ENCODE results near the gene CAMK2B. TPM values are rescaled to one million over a fixed set of nuclear protein-coding genes. Genes with fewer than 3 reads are reported as not detected.

CAMK2B gene
- total RNA-seq (not detected), polyA plus RNA-seq (not detected)

DNA sequence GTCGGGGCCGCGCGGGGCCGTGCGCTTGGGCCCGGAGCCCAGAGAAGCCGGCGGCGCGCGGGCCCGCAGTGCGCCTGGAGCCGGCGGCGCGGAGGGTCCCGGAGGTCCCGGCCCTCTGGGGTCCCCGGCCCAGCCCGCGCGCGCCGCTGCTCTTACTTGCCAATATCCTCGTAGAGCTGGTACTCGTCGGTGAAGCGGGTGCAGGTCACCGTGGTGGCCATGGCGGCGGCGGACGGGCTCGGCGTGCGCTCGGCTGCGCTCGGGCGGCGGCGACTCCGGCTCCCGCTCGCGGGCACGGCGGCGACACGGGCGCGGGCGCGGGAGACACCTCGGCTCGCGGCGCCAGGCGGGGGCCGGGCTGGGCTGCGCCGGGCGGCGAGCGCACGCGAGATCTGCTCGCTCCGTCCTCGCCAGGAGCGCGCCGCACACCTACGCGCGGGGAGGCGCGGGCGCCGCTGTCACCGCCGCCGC is at the start of gene CAMK2B:
CAMK2B (minus strand) TSS at position 394 of the 471 bp plus-strand sequence; CDS start at position 221, 173 bp downstream.
- peaks cover 2 to 11% (median 5%) of the 10 kb centered on the region in 4 donors for H3K4me1 Mint-ChIP-seq
- Histone ChIP-seq H3K4me3 (ENCODE audit: low read length in 2 of 2) (no peak within 1 kb of the TSS), H3K27me3 (ENCODE audit: insufficient read depth, low read length) (peaks cover 6% of the 10 kb centered on the region), H3K4me1 (ENCODE audit: insufficient read depth, low read length) (no peaks in the 10 kb centered on the region), H3K36me3 (ENCODE audit: insufficient read depth, low read length) (no peaks in the 10 kb centered on the region), H3K27ac (ENCODE audit: low read depth, low read length) (no peak within 1 kb of the TSS), H3K9me3 (ENCODE audit: control insufficient read depth in 1 of 2, low read length in 2 of 2) (no peaks in the 10 kb centered on the region)
- H3K36me3 Mint-ChIP-seq = no peaks in the 10 kb centered on the region
- H3K27ac Mint-ChIP-seq = no peak within 1 kb of the TSS
- DNase-seq = no peak
- H3K27me3 Mint-ChIP-seq = peaks cover 20 to 32% of the 10 kb centered on the region in 2 donors
- peaks cover 0 to 5% (median 0%) of the 10 kb centered on the region in 8 donors for H3K9me3 Mint-ChIP-seq
- peak within 1 kb of the TSS; percentile 47 to 88 (median 72) for H3K4me3 Mint-ChIP-seq
- ChIA-PET CTCF (ENCODE audit: partially characterized antibody) (no interaction called here), POLR2A (ENCODE audit: partially characterized antibody) (no interaction called here)
- intact Hi-C loops (cut with micrococcal nuclease) = no loop called here

GRCh38 chr7:44374007-44374763 is 48.8 kb upstream of the CAMK2B start:
- ChIA-PET POLR2A (ENCODE audit: partially characterized antibody) (no interaction called here), CTCF (ENCODE audit: partially characterized antibody) (no interaction called here)
- Mint-ChIP-seq H3K27me3 (peaks cover 0 to 2% of the 10 kb centered on the region in 2 donors), H3K36me3 (no peaks in the 10 kb centered on the region), H3K9me3 (peaks cover 0 to 11% (median 5%) of the 10 kb centered on the region in 8 donors), H3K4me1 (peaks cover 0 to 15% (median 10%) of the 10 kb centered on the region in 4 donors), H3K4me3 (no peak overlapping the region), H3K27ac (no peak overlapping the region)
- H3K4me3 ChIP-seq (ENCODE audit: low read length in 2 of 2) = no peak overlapping the region
- no peaks in the 10 kb centered on the region for H3K9me3 ChIP-seq (ENCODE audit: control insufficient read depth in 1 of 2, low read length in 2 of 2)
- no peak for DNase-seq
- H3K4me1 ChIP-seq (ENCODE audit: insufficient read depth, low read length) = no peaks in the 10 kb centered on the region
- H3K36me3 ChIP-seq (ENCODE audit: insufficient read depth, low read length) = no peaks in the 10 kb centered on the region
- H3K27me3 ChIP-seq (ENCODE audit: insufficient read depth, low read length) = no peaks in the 10 kb centered on the region
- intact Hi-C loops (cut with micrococcal nuclease) = no loop called here
- H3K27ac ChIP-seq (ENCODE audit: low read depth, low read length) = no peak overlapping the region

DNA sequence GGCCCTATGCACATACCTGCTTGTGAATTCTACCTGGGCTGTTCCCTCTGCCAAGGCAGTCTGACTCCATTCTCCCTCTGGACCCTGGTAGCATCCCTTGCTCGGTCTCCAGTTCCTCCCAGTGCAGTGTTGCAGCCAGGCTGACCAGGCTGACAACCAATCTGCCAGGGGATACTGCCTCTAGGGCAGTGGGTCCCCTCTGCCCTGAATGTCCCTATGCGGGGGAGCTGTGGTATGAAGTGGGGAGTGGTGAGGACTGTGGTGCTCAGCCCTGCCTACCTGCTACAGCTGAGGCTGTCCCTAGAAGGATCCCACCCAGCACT is 48.0 kb upstream of the CAMK2B start:
- ChIA-PET POLR2A (ENCODE audit: partially characterized antibody) (no interaction called here), CTCF (ENCODE audit: partially characterized antibody) (no interaction called here)
- Histone ChIP-seq H3K27ac (ENCODE audit: low read depth, low read length) (no peak overlapping the region), H3K4me1 (ENCODE audit: insufficient read depth, low read length) (no peaks in the 10 kb centered on the region), H3K27me3 (ENCODE audit: insufficient read depth, low read length) (no peaks in the 10 kb centered on the region), H3K4me3 (ENCODE audit: low read length in 2 of 2) (no peak overlapping the region), H3K9me3 (ENCODE audit: control insufficient read depth in 1 of 2, low read length in 2 of 2) (no peaks in the 10 kb centered on the region), H3K36me3 (ENCODE audit: insufficient read depth, low read length) (no peaks in the 10 kb centered on the region)
- Mint-ChIP-seq H3K4me1 (peaks cover 0 to 13% (median 12%) of the 10 kb centered on the region in 4 donors), H3K27me3 (peaks cover 0 to 2% of the 10 kb centered on the region in 2 donors), H3K36me3 (no peaks in the 10 kb centered on the region), H3K27ac (peak overlapping the region in 1 of 7 donors; percentile 32), H3K9me3 (peaks cover 0 to 16% (median 7%) of the 10 kb centered on the region in 8 donors), H3K4me3 (no peak overlapping the region)
- DNase-seq = no peak
- intact Hi-C loops (cut with micrococcal nuclease) = loop anchor here (1.0 kb wide), 1 partner anchor 14 kb away; no protein-coding TSS in a partner anchor

DNA sequence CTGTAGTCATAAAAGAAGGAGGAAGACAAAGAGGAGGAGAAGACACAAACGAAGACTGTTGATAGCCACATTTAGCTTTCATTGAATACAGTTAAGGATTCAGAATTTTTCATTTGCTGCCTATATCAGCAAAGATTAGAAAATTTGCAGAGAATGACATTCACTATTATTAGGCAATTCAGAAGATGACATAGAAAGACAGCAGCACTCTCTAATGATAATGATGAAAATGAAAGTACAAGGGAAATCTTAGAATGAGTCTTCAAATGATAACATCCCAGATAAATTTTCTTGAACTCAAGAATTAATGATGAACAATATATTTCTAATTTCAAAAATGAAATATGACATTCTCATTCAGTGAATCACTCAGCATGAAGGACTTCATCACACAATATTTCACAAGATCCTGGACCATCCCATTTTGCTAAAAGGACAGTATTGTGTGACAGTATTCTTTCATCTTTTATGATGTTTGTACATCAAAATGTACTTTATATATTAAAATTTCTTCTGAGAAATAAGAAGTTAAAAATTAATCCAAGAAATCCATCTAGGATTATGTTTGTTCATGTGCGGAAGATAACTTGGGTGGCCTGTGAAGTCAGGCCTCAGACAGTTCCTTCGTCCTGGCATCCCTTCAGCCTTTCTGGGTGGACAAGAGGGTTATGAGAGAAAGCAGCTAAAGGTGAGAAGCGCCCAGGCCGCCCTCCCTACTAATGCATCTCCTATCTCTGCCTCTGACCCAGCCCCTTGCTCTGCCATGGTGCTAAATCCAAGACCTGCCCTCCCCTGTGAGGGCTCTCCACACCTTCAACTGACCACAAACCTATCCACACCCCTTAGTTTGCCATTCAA is 47.4 kb upstream of the CAMK2B start:
- H3K27me3 ChIP-seq (ENCODE audit: insufficient read depth, low read length) = no peaks in the 10 kb centered on the region
- intact Hi-C loops (cut with micrococcal nuclease) = loop anchor here (1.0 kb wide), 1 partner anchor 15 kb away; no protein-coding TSS in a partner anchor
- no peak overlapping the region for H3K27ac ChIP-seq (ENCODE audit: low read depth, low read length)
- Mint-ChIP-seq H3K9me3 (peaks cover 0 to 16% (median 7%) of the 10 kb centered on the region in 8 donors), H3K4me1 (peaks cover 0 to 13% (median 12%) of the 10 kb centered on the region in 4 donors), H3K4me3 (no peak overlapping the region), H3K27ac (peak overlapping the region in 1 of 7 donors; percentile 32), H3K27me3 (peaks cover 3 to 5% of the 10 kb centered on the region in 2 donors), H3K36me3 (no peaks in the 10 kb centered on the region)
- H3K9me3 ChIP-seq (ENCODE audit: control insufficient read depth in 1 of 2, low read length in 2 of 2) = no peaks in the 10 kb centered on the region
- no peaks in the 10 kb centered on the region for H3K4me1 ChIP-seq (ENCODE audit: insufficient read depth, low read length)
- no peaks in the 10 kb centered on the region for H3K36me3 ChIP-seq (ENCODE audit: insufficient read depth, low read length)
- ChIA-PET POLR2A (ENCODE audit: partially characterized antibody) (no interaction called here), CTCF (ENCODE audit: partially characterized antibody) (no interaction called here)
- DNase-seq = no peak
- H3K4me3 ChIP-seq (ENCODE audit: low read length in 2 of 2) = no peak overlapping the region

- no peaks in the 10 kb centered on the region for H3K4me1 ChIP-seq (ENCODE audit: insufficient read depth, low read length)
- no peak overlapping the region for H3K27ac ChIP-seq (ENCODE audit: low read depth, low read length)
- no peaks in the 10 kb centered on the region for H3K9me3 ChIP-seq (ENCODE audit: control insufficient read depth in 1 of 2, low read length in 2 of 2)
- DNase-seq = no peak
- H3K27me3 Mint-ChIP-seq = peaks cover 7 to 10% of the 10 kb centered on the region in 2 donors
- H3K27ac Mint-ChIP-seq = no peak overlapping the region
- H3K9me3 Mint-ChIP-seq = peaks cover 0 to 16% (median 7%) of the 10 kb centered on the region in 8 donors
- H3K27me3 ChIP-seq (ENCODE audit: insufficient read depth, low read length) = no peaks in the 10 kb centered on the region
- no peaks in the 10 kb centered on the region for H3K36me3 ChIP-seq (ENCODE audit: insufficient read depth, low read length)
- H3K4me1 Mint-ChIP-seq = peaks cover 0 to 13% (median 11%) of the 10 kb centered on the region in 4 donors
- ChIA-PET CTCF (ENCODE audit: partially characterized antibody) (no interaction called here), POLR2A (ENCODE audit: partially characterized antibody) (interaction anchor here (0.7 kb wide), 1 partner anchor 10 kb away, joined by 3 read pairs; no protein-coding TSS in a partner anchor)
- intact Hi-C loops (cut with micrococcal nuclease) = no loop called here
- no peak overlapping the region for H3K4me3 Mint-ChIP-seq
- no peak overlapping the region for H3K4me3 ChIP-seq (ENCODE audit: low read length in 2 of 2)
- no peaks in the 10 kb centered on the region for H3K36me3 Mint-ChIP-seq
These were observed 43.5 kb upstream of the CAMK2B start for GRCh38 chr7:44368885-44369284.

GRCh38 chr7:44368455-44368854 is 43.1 kb upstream of the CAMK2B start:
- H3K27ac Mint-ChIP-seq = no peak overlapping the region
- H3K27ac ChIP-seq (ENCODE audit: low read depth, low read length) = no peak overlapping the region
- H3K27me3 ChIP-seq (ENCODE audit: insufficient read depth, low read length) = no peaks in the 10 kb centered on the region
- no peak overlapping the region for H3K4me3 ChIP-seq (ENCODE audit: low read length in 2 of 2)
- H3K27me3 Mint-ChIP-seq = peaks cover 7 to 10% of the 10 kb centered on the region in 2 donors
- H3K9me3 ChIP-seq (ENCODE audit: control insufficient read depth in 1 of 2, low read length in 2 of 2) = no peaks in the 10 kb centered on the region
- H3K36me3 ChIP-seq (ENCODE audit: insufficient read depth, low read length) = no peaks in the 10 kb centered on the region
- peaks cover 0 to 16% (median 7%) of the 10 kb centered on the region in 8 donors for H3K9me3 Mint-ChIP-seq
- no peak overlapping the region for H3K4me3 Mint-ChIP-seq
- POLR2A ChIA-PET (ENCODE audit: partially characterized antibody) = interaction anchor here (1.2 kb wide), 1 partner anchor 92 kb away, joined by 4 read pairs; no protein-coding TSS in a partner anchor
- peaks cover 0 to 13% (median 11%) of the 10 kb centered on the region in 4 donors for H3K4me1 Mint-ChIP-seq
- H3K4me1 ChIP-seq (ENCODE audit: insufficient read depth, low read length) = no peaks in the 10 kb centered on the region
- CTCF ChIA-PET (ENCODE audit: partially characterized antibody) = interaction anchor here (1.0 kb wide), 1 partner anchor 60 kb away, joined by 3 read pairs; no protein-coding TSS in a partner anchor
- no peaks in the 10 kb centered on the region for H3K36me3 Mint-ChIP-seq
- no peak for DNase-seq
- intact Hi-C loops (cut with micrococcal nuclease) = no loop called here

Measured in CD4-positive, alpha-beta memory T cell (primary cell).